GM23248 (cell line): ENCODE measurements around the gene P4HTM.

Experiments used
- EZH2 ChIP-seq: fragments of 200-600 bp; sonication (generic); IDR thresholded peaks from 2 replicates; pipeline ENCODE4 v1.6.1; 2018; ENCODE audit warnings: antibody characterized with exemption, mild to moderate bottlenecking; ENCODE audit not compliant: insufficient read depth, poor library complexity, severe bottlenecking
- EZH2phosphoT487 ChIP-seq: fragments of 200-600 bp; sonication (generic); IDR thresholded peaks from 2 replicates; pipeline ENCODE4 v1.6.1; 2018; ENCODE audit warnings: antibody characterized with exemption, moderate library complexity, mild to moderate bottlenecking, low read depth; ENCODE audit not compliant: insufficient read depth

GRCh38 chr3:49034650-49035049 lies 44.6 kb downstream of the P4HTM start:
- TF ChIP-seq EZH2: no peak
- no peak for TF ChIP-seq EZH2phosphoT487
